Mesendoderm (in vitro differentiated cells): ENCODE measurements around the gene CCSAP.

Experiments
- DNase-seq: peaks from one replicate; pipeline ENCODE4 v3.0.0; 2013
- H2AK5ac ChIP-seq: 2 replicates; pipeline ENCODE4 v1.6.1; 2013; ENCODE audit warnings: low read length, inconsistent platforms
- H2BK120ac ChIP-seq: 2 replicates; pipeline ENCODE4 v1.6.1; 2013; ENCODE audit warnings: low read depth, mild to moderate bottlenecking, low read length, moderate library complexity, mixed read lengths
- H2BK15ac ChIP-seq: replicated peaks from 2 replicates; pipeline ENCODE4 v1.6.1; 2013; ENCODE audit warnings: low read depth, mild to moderate bottlenecking, moderate library complexity
- H2BK5ac ChIP-seq: 2 replicates; pipeline ENCODE4 v1.6.1; 2013; ENCODE audit warnings: low read length, inconsistent platforms
- H3K18ac ChIP-seq: 2 replicates; pipeline ENCODE4 v1.6.1; 2013; ENCODE audit warnings: mild to moderate bottlenecking, low read length, mixed read lengths
- H3K23ac ChIP-seq: one replicate; pipeline ENCODE4 v1.6.1; 2013; ENCODE audit warnings: low read length
- H3K27ac ChIP-seq: 2 replicates; pipeline ENCODE4 v1.5.1; 2013; ENCODE audit warnings: low read depth, mild to moderate bottlenecking, inconsistent platforms, low read length, moderate library complexity
- H3K27me3 ChIP-seq: 2 replicates; pipeline ENCODE4 v1.6.1; 2013; ENCODE audit warnings: low read length, control low read depth, mild to moderate bottlenecking, inconsistent platforms; ENCODE audit not compliant: insufficient read depth, poor library complexity
- H3K36me3 ChIP-seq: 2 replicates; pipeline ENCODE4 v1.6.1; 2013; ENCODE audit warnings: low read length, inconsistent platforms; ENCODE audit not compliant: control insufficient read depth, insufficient read depth
- H3K4ac ChIP-seq: one replicate; pipeline ENCODE4 v1.6.1; 2013; ENCODE audit warnings: low read depth, mild to moderate bottlenecking, low read length, moderate library complexity
- H3K4me1 ChIP-seq: 2 replicates; pipeline ENCODE4 v1.6.1; 2013; ENCODE audit warnings: low read depth, low read length, inconsistent platforms; ENCODE audit not compliant: control insufficient read depth
- H3K4me2 ChIP-seq: 2 replicates; pipeline ENCODE4 v1.6.1; 2013; ENCODE audit warnings: low read length
- H3K4me3 ChIP-seq: 2 replicates; pipeline ENCODE4 v1.5.1; 2013; ENCODE audit warnings: mild to moderate bottlenecking, low read length
- H3K56ac ChIP-seq: one replicate; pipeline ENCODE4 v1.6.1; 2013; ENCODE audit warnings: low read length
- H3K79me1 ChIP-seq: 2 replicates; pipeline ENCODE4 v1.6.1; 2013; ENCODE audit warnings: low read length, inconsistent platforms
- H3K79me2 ChIP-seq: 2 replicates; pipeline ENCODE4 v1.6.1; 2013; ENCODE audit warnings: mild to moderate bottlenecking, low read length; ENCODE audit not compliant: control insufficient read depth, insufficient read depth
- H3K9ac ChIP-seq: 2 replicates; pipeline ENCODE4 v1.6.1; 2013; ENCODE audit warnings: low read length, inconsistent platforms
- H4K5ac ChIP-seq: one replicate; pipeline ENCODE4 v1.6.1; 2013; ENCODE audit warnings: low read length
- H4K8ac ChIP-seq: one replicate; pipeline ENCODE4 v1.6.1; 2013; ENCODE audit warnings: low read depth, mild to moderate bottlenecking, control low read depth, low read length, moderate library complexity
- WGBS: extraction: QIAGEN DNeasy Blood & Tissue Kit; methylation state at CpG from one replicate; pipeline ENCODE4 v1.1.7; 2013; ENCODE audit warnings: low lambda C conversion rate, missing lambda C conversion rate; ENCODE audit not compliant: insufficient coverage; ENCODE audit errors: extremely low coverage; 5-methylcytosine and 5-hydroxymethylcytosine counted together

The CCSAP gene

GRCh38 chr1:229281339-229281926, 61.4 kb downstream of the CCSAP start:
- Histone ChIP-seq H3K27ac (no peak overlapping the region), H3K36me3 (no peaks in the 10 kb centered on the region), H3K23ac (no peak overlapping the region), H3K79me1 (peaks cover 22% of the 10 kb centered on the region), H3K27me3 (no peaks in the 10 kb centered on the region), H3K4me2 (no peak overlapping the region), H3K4me1 (no peaks in the 10 kb centered on the region), H3K56ac (no peak overlapping the region), H3K79me2 (peaks cover 15% of the 10 kb centered on the region), H3K4ac (no peak overlapping the region), H4K8ac (no peak overlapping the region), H4K5ac (no peak overlapping the region), H3K9ac (no peak overlapping the region), H3K4me3 (no peak overlapping the region), H2BK5ac (no peak overlapping the region), H3K18ac (no peak overlapping the region), H2BK15ac (no peak overlapping the region), H2AK5ac (no peak overlapping the region), H2BK120ac (no peak overlapping the region)
- DNase-seq: no peak
- WGBS: no CpG with 5 or more reads among the region's 1 CpG

- Histone ChIP-seq H3K56ac (no peak overlapping the region), H3K36me3 (no peaks in the 10 kb centered on the region), H3K9ac (no peak overlapping the region), H3K79me2 (peaks cover 17% of the 10 kb centered on the region), H4K8ac (no peak overlapping the region), H2BK5ac (no peak overlapping the region), H3K79me1 (peaks cover 25% of the 10 kb centered on the region), H2BK15ac (no peak overlapping the region), H2BK120ac (no peak overlapping the region), H3K18ac (no peak overlapping the region), H2AK5ac (no peak overlapping the region), H3K4me2 (no peak overlapping the region), H3K27ac (no peak overlapping the region), H4K5ac (no peak overlapping the region), H3K27me3 (no peaks in the 10 kb centered on the region), H3K23ac (no peak overlapping the region), H3K4ac (no peak overlapping the region), H3K4me1 (no peaks in the 10 kb centered on the region), H3K4me3 (no peak overlapping the region)
- WGBS: no CpG with 5 or more reads among the region's 3 CpGs
- DNase-seq: no peak
Measured at GRCh38 chr1:229280921-229281320, 61.9 kb downstream of the CCSAP start.

GRCh38 chr1:229280037-229280828, 62.6 kb downstream of the CCSAP start:
- WGBS: no CpG with 5 or more reads among the region's 6 CpGs
- H3K79me1 ChIP-seq: peaks cover 24% of the 10 kb centered on the region
- H3K4me3 ChIP-seq: no peak overlapping the region

GRCh38 chr1:229279242-229279641, 63.6 kb downstream of the CCSAP start:
- no peaks in the 10 kb centered on the region for H3K36me3 ChIP-seq
- H3K23ac ChIP-seq: no peak overlapping the region
- no peaks in the 10 kb centered on the region for H3K27me3 ChIP-seq
- H2BK5ac ChIP-seq: no peak overlapping the region
- no peak overlapping the region for H2BK15ac ChIP-seq
- H3K4me1 ChIP-seq: no peaks in the 10 kb centered on the region
- H2BK120ac ChIP-seq: no peak overlapping the region
- no peak overlapping the region for H2AK5ac ChIP-seq
- H3K4me3 ChIP-seq: no peak overlapping the region
- H3K56ac ChIP-seq: no peak overlapping the region
- H3K27ac ChIP-seq: no peak overlapping the region
- no peak overlapping the region for H3K18ac ChIP-seq
- peaks cover 27% of the 10 kb centered on the region for H3K79me1 ChIP-seq
- no peak overlapping the region for H3K4ac ChIP-seq
- H4K5ac ChIP-seq: no peak overlapping the region
- WGBS: no CpG with 5 or more reads among the region's 3 CpGs
- no peak overlapping the region for H3K4me2 ChIP-seq
- peaks cover 24% of the 10 kb centered on the region for H3K79me2 ChIP-seq
- no peak overlapping the region for H3K9ac ChIP-seq
- no peak for DNase-seq
- H4K8ac ChIP-seq: no peak overlapping the region

More at GRCh38 chr1:229280037-229280828, 62.6 kb downstream of the CCSAP start:
- Histone ChIP-seq H3K36me3 (no peaks in the 10 kb centered on the region), H3K9ac (no peak overlapping the region), H2BK15ac (no peak overlapping the region), H4K8ac (no peak overlapping the region), H3K79me2 (peaks cover 20% of the 10 kb centered on the region), H2BK120ac (no peak overlapping the region), H3K4me2 (no peak overlapping the region), H2BK5ac (no peak overlapping the region), H4K5ac (no peak overlapping the region), H3K56ac (no peak overlapping the region), H3K27me3 (no peaks in the 10 kb centered on the region), H3K18ac (no peak overlapping the region), H2AK5ac (no peak overlapping the region), H3K27ac (no peak overlapping the region), H3K4me1 (no peaks in the 10 kb centered on the region), H3K4ac (no peak overlapping the region), H3K23ac (no peak overlapping the region)
- DNase-seq: no peak

GRCh38 chr1:229278120-229278741, 64.6 kb downstream of the CCSAP start:
- H2AK5ac ChIP-seq: no peak overlapping the region
- H3K27ac ChIP-seq: no peak overlapping the region
- no peak overlapping the region for H3K4ac ChIP-seq
- H3K4me1 ChIP-seq: no peaks in the 10 kb centered on the region
- H3K79me2 ChIP-seq: peaks cover 26% of the 10 kb centered on the region
- H2BK5ac ChIP-seq: no peak overlapping the region
- no peak overlapping the region for H3K56ac ChIP-seq
- no peak overlapping the region for H2BK15ac ChIP-seq
- H3K27me3 ChIP-seq: no peaks in the 10 kb centered on the region
- no CpG with 5 or more reads among the region's 2 CpGs for WGBS
- H3K4me3 ChIP-seq: no peak overlapping the region
- H3K23ac ChIP-seq: no peak overlapping the region
- H3K79me1 ChIP-seq: peaks cover 27% of the 10 kb centered on the region
- H3K18ac ChIP-seq: no peak overlapping the region
- H3K4me2 ChIP-seq: no peak overlapping the region
- H4K8ac ChIP-seq: no peak overlapping the region
- H3K9ac ChIP-seq: no peak overlapping the region
- H2BK120ac ChIP-seq: no peak overlapping the region
- no peaks in the 10 kb centered on the region for H3K36me3 ChIP-seq
- no peak for DNase-seq
- no peak overlapping the region for H4K5ac ChIP-seq
